ENCODE measurements around the gene HIP1R.

The HIP1R gene

DNA sequence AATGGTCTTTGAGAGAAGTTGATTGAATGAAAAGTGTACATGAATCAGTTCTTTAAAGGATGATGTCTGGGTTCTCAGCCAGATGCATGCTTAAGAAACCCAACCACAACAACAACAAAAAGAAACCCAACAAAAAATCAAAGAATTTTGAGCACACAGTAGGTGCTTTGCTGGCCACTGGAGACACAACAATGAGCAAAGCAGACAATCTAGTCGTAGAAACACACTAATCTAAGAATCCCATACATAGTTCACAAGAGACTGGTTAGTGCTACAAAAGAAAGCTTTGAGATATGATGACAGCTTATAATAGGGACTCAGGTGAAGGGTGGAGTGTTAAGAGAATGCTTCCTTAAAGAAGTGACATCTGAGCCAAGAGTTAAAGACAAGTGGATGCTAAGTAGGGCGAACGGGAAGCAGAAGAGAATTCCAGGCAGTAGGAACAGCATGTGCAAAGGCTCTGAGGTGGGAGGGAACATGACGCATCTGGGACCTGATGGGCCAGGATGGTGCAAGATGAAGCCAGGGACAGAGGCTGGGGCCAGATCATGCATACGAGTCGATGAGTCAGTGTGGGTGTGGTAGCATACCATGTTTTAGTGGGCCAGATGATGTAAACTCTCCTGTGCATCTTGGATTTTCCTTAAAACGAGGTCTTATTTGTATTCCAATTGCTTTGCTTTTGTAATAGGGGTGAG, 4.6 kb upstream of the HIP1R start:
- DNase-seq (ENCODE audit: low read depth, low spot score) = no peak

DNA sequence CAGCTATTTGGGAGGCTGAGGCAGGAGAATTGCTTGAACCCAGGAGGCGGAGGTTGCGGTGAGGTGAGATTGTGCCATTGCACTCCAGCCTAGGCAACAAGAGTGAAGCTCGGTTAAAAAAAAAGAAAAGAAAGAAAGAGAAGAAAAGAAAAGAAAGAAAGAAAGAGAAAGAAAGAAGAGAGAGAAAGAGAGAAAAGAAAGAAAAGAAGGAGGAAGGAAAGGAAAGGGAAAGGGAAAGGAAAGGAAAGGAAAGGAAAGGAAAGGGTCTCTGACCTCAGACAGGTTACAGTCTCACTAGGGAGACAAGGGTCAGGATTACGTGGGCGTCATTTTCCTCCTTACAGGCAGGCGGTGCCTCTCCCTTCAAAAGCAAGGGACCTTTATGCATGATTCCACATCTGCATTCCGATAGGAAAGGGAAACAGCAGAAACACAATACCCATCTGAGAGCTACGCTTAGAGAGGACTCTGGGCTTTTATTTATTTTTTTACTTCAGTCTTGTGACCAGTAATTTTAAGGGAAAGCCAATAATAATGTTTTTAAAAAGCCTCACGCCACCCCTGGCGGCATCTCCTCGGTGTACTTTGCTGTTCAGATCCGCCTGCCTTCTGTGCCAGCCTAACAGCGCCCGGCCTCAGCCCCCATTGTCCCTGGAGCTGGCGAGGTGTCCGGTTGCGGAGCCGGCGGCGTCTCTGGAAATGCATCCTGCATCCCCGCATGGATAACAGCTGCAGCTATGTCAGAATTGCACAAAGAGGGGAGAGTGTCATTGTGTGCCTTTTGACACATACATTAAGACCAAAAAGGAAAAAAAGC, 945 bp upstream of the HIP1R start:
- DNase-seq (ENCODE audit: low read depth, low spot score) = no peak
- H3K4me3 ChIP-seq (ENCODE audit: low read length) = peak overlapping the region; percentile 75

More for the DNA sequence above, 4.6 kb upstream of the HIP1R start:
- H3K4me3 ChIP-seq (ENCODE audit: low read length) = no peak overlapping the region

- no peak for DNase-seq (ENCODE audit: low read depth, low spot score)
- peak overlapping the region; percentile 75 for H3K4me3 ChIP-seq (ENCODE audit: low read length)
Observed at GRCh38 chr12:122835750-122836026, 431 bp downstream of the HIP1R start.

DNA sequence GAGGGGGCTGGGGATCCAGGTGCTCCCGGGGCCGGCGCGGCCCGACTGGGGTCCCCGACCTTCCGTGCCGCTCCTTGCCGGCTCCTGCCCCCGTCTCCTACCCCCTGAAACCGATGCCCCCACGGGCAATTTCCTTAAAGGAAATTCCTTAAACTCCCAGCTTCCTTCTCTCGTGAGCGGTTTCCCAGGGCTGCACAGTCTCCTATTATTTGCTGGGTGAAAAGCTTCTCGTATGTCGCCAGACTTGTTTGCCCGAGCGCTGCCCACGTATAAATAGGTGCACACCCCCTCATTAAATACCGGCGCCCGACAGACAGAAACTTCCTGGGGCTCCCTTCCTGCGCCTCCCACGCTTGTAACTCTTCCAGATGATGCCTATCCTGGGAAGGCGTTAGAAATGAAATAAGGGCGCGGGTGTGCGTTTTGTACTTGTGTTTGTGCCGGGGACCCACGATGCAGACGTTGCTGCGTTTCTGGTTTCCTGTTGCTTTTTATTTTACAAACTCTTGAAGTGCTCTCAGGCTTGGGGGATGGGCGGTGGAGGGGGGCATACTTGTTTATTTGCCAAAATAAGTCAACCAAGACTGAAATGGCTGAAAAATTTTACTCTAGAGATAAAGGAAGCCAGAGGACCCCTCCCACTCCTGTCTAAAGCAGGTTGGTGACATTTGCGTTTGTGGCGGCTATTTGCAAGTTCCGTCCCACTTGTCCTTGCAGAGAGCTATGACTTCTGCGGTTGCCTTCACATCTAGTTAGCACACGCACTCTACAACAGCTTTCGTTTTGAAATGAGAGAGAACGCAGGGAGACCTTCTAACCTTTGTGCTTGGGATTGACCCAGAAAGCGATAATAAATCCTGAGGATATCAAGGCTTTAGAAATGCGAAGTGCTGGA, 1.0 kb downstream of the HIP1R start:
- peak overlapping the region; percentile 75 for H3K4me3 ChIP-seq (ENCODE audit: low read length)
- peak; percentile 54 for DNase-seq (ENCODE audit: low read depth, low spot score)

DNA sequence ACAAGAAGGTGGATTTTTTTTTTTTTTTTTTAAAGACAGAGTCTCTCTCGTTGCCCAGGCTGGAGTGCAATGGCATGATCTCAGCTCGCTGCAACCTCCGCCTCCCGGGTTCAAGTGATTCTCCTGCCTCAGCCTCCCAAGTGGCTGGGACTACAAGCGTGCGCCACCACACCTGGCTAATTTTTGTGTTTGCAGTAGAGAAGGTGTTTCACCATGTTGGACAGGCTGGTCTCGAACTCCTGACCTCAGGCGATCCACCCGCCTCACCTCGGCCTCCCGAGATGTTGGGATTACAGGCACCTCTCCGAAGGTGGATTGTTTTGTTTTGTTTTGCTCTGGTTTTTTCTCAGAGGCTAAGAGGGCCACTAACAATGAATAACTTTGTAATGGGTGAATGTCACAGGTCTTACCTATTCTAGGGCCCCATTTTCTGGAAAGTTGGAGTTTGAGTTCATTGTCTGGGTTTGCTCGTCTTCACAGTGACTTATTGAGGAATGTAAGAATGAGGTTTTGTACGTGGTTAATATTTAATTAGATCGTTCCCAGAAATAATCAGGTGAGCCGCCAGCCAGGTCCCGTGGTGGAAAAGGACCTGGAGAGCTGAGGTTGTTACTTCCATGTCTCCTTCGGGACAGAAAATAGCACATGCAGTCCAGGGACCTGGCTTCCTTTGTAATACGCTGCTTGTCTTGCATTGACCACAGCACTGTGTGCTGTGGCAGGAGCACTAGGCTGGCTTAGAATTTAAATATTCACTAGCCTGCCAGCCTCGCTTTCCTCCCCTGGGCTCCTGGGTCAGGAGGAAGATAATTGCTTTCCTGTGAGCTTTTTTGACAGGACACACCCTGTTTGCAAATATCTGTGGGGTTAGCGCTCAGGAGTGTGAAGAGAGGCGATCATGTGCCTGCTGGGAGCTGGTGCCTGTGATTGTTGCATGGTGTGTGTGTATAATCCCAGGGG, 2.3 kb downstream of the HIP1R start:
- DNase-seq (ENCODE audit: low read depth, low spot score) = no peak
- no peak overlapping the region for H3K4me3 ChIP-seq (ENCODE audit: low read length)

DNA sequence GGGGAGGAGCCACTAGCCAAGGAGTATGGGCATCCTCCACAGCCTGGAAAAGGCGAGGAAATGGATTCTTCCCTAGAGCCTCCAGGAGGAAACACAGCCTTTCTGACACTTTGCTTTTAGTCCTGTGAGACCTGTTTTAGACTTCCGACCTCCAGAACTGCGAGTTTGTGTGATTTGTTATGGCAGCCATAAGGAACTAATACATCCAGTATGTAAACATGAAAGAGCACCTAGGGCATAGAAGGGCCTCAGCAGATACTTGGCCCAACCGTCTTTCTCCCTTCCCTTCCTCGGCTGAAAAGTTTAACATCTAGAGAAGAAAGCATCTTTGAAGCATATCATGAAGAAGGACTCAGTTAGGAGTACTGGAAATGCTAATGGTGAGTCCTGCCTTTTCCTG, 3.6 kb downstream of the HIP1R start:
- no peak for DNase-seq (ENCODE audit: low read depth, low spot score)
- no peak overlapping the region for H3K4me3 ChIP-seq (ENCODE audit: low read length)

DNA sequence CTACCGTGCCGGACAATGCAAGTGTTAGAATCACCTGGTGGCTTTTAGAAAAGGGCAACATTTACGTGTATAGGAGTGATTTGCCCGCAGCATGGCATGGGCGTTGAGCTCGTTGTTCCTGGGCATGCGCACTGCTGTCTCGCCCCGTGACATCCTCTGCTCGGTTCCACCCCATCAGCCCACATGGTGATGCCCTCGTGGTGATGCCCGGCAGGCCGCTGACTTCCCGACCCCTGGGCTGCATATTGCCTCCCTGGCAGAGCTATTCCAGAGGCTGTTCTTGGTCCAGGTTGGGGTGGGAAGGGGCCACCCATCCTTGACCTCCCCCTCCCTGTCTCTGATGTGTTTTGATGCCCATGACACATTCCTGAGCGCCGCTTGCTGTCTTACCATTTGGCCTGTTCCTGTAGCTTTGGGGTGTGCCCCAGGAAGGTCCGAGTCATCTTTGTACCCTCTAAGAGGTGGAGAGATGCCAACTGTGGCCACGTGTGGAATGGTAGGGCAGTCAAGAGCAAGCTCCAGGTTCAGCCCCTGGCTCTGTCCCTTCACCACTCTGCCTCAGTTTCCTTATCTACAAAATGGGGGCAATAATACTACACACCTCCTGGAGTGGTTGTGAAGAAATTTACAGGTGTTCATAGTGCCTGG, 4.8 kb downstream of the HIP1R start:
- H3K4me3 ChIP-seq (ENCODE audit: low read length) = no peak overlapping the region

DNA sequence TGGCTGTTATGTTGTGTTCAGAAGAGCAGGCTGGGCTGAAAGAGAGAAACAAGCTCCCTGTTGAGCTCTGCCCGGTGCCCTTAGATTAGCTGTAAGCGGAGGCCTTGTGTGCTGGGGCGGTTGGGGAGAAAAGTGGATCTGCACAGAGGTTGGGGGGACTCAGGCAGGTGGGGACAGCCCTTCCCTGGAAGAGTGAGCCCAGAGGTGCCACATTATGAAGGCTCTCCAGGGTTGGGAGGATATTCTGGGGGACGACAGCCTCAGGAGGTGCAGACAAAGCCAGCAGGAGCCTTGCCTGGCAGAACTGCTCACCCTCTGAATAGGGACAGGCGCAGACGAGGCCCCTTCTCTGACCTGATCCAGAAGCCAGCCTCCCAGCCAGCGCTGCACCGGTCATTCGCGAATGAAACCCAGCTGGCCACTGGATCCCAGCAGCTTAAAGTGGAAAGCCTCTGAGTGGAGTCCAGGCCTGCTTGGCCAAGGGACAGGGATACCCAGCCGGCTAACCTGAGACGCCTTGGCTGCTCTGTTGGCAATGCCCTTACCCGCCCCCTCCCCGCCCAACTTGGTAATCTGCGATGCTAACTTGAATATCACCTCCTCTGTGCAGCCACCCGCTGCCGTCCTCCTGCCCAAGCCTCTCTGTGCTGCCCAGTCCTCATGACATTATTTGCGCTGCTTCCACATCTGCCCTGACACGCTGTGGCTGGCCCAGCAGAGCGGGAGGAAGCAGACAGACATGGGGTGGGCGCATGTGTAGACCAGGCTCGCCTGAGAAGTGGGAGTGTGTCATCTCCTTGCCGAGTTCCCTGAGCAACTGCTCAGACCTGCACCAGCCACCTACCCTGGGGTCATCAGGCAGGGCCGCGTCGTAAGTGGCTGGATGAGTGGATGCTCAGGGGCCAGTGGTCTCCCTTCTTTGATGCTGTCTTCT, 5.6 kb downstream of the HIP1R start:
- H3K4me3 ChIP-seq (ENCODE audit: low read length) = no peak overlapping the region
- no peak for DNase-seq (ENCODE audit: low read depth, low spot score)

More for the DNA sequence above, 4.8 kb downstream of the HIP1R start:
- DNase-seq (ENCODE audit: low read depth, low spot score) = no peak

- DNase-seq (ENCODE audit: low read depth, low spot score) = no peak
- H3K4me3 ChIP-seq (ENCODE audit: low read length) = no peak overlapping the region
Observed at GRCh38 chr12:122841544-122842321, 6.5 kb downstream of the HIP1R start.

- no peak for DNase-seq (ENCODE audit: low read depth, low spot score)
- no peak overlapping the region for H3K4me3 ChIP-seq (ENCODE audit: low read length)
Observed at GRCh38 chr12:122842505-122843405, 7.5 kb downstream of the HIP1R start.

GRCh38 chr12:122843455-122843854, 8.2 kb downstream of the HIP1R start:
- DNase-seq (ENCODE audit: low read depth, low spot score) = no peak
- H3K4me3 ChIP-seq (ENCODE audit: low read length) = no peak overlapping the region

DNA sequence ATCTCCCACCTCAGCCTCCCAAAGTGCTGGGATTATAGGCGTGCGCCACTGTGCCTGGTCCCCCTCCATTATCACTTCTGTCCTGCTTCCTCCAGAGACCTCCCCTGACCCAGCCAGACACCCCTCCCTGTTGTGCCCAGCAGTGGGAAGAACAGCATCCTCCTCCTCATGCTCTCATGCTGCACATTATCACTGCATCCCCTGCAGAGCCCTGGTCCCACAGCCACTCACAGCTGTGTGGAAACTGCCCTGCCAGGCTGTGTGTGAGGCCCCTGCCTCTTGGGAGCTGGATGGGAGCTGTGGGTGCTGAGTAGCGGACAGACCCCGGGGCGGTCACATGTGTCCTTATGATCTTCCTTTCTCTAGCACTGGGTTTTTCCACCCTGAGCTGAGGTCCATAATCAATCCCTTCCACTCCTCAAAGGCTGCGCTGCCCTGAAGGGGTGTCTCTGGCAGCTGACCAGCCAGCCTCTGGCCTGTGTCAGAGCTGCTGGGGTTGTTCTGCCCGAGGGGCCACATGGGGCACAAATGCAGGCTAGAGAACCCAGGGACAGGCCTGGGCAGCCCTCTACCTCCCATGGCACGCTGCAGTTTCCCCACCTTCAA, 9.2 kb downstream of the HIP1R start:
- H3K4me3 ChIP-seq (ENCODE audit: low read length) = no peak overlapping the region
- DNase-seq (ENCODE audit: low read depth, low spot score) = no peak

DNA sequence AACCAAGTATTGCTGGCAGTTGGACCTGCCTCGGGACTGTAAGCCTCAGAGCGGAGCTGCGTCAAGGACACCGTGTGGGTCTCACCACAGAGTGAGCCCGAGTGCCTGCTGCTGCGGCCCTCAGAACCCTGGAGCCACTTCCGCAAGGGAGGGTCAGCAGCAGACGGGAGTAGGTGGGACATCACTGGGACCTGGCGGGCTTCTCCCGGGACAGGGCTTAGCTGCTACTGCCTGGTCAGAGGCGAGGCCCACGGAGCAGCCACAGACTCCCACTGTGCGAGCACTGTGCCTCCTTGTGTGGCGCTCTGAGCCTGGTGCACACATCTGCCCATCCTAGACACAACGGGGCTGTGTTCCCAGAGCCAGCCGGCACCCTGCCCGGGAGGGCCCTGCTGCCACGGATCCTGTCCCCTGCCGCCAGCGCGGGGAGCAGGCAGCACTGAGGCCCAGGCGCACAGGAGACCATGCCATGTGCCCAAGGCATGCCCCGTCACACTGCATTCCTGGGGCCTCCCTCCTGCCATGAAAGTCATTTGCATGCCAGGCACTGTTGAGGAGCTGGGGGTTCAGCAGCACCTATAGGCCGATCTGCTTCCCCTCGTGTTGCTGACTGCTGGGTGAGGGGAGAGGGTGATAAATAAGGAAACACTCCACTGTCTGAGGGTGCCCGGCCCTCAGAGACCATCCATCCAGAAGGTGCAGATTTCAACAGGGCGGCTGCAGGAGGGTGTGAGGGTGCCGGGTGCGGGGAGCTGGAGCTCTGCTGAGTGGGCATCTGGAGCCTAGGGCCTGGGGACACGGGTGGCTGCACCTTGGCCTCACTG, 10.0 kb downstream of the HIP1R start:
- no peak for DNase-seq (ENCODE audit: low read depth, low spot score)

DNA sequence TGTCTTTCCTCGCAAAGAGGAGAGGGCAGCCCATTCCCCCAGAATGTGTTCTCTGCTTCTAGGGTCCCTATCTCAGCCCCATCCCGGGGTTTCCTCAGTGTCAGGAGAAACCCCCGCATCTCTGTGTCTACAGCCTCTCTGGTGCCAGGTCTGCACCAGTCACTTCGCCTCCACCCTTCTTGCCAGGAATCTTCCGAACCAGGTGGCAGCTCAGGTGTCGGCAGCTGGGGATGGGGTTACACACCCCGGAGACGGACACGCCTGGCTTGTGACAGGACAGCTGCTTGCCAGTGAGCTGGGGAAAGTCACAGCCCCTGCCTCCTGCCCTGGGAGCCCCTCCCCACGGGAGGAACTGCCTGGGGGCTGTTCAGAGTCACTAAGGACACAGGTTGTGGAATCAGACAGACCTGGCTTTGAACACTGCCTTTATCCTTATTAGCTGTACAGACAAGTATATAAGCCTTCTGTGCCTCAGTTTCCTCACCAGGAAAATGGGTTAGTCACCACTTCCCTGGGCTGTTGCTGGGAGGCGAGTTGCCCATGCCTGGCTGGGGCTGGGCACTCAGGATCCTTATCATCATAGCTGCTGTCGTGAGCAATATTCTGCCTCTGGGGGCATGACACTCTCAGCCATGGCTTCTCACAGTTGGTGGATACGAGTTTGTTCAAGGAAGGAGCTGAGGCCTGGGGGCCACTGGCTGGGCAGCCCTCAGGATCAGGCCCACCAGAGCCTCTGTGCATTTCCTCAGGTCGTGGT, 10.8 kb downstream of the HIP1R start:
- no peak for DNase-seq (ENCODE audit: low read depth, low spot score)
- no peak overlapping the region for H3K4me3 ChIP-seq (ENCODE audit: low read length)

More for the DNA sequence above, 10.0 kb downstream of the HIP1R start:
- H3K4me3 ChIP-seq (ENCODE audit: low read length) = no peak overlapping the region

Data from Jurkat, Clone E6-1 (cell line).